CD4-positive, alpha-beta T cell treated with Interleukin-2 at 100 ng/mL for 4 hours (primary cell): ENCODE measurements around the gene PPP1R3F.

Source experiments
- DNase-seq: peaks from one replicate; pipeline ENCODE4 v3.0.0-alpha.2; 2020; ENCODE audit warnings: low spot score

Gene PPP1R3F

DNA sequence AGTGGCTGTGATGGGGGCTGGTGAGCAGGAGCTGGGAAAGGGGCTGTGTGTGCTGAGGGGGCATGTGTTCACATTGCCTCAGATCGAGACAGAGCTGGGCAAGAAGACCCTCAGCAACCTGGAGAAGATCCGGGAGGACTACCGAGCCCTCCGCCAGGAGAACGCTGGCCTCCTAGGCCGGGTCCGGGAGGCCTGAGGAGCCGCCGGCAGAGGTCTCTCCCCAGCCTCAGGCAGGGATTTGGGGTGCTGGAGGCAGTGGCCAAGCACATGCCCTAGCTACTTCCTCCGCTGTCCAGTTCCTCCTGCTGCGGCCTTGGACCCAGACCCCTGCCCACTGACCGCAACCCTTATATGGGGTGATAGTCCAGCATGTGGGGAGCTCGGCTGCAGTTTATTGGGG, 19.5 kb upstream of the PPP1R3F start:
- DNase-seq: no peak

DNA sequence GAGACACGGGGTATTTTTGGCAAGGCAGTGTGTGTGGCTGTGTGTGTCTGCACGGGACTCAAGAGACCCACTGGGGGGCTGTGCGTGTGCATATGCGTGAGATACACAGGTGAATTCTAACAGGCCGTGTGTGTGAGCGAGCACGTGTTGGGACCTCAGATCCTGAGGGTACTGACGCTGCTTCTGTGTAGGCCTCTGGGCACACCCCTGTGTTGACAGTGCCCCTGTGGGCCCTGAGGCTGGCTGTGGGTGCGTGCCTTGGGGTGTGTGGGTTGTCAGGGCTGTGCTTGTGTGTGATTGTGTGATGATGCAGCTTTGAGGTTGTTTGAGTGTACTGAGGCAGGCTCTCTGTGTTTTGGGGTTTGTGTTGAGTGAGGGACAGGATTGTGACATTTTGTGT, 19.0 kb upstream of the PPP1R3F start:
- no peak for DNase-seq

DNA sequence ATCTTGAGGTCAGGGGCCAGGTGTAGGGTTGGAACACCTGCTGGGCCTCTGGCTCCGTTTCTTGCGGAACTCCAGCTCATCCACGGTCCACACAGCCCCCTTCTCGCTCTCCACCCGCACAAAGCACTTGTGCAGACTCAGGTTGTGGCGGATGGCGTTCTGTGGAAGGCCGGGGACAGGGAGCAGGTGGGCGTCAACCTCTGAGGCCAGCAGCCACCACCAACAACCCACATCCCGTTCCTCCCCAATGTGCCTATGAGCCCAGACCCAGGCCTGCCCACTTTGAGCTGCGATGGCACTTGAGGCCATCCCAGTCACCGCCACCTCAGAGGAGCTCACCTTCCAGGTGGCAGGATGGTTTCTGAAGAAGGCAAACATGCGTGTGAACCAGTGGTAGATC, 18.3 kb upstream of the PPP1R3F start:
- DNase-seq: no peak

DNA sequence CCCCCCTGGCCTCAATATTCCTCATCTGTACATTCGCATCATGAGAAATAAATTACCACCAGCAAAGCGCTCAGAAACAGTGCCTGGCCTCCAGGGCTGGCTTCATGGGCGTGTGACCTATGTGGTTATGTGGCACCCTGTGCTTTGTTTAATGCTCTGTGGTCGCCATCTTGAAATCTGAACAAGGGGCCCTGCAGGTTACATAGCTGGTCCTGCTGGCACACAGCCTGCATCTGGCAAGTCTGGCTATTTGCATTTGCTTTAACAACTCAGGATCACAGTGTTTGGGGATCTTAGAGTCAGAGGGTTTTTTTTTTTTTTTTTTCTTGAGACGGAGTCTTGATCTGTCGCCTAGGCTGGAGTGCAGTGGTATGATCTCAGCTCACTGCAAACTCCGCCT, 15.0 kb upstream of the PPP1R3F start:
- DNase-seq: no peak

DNA sequence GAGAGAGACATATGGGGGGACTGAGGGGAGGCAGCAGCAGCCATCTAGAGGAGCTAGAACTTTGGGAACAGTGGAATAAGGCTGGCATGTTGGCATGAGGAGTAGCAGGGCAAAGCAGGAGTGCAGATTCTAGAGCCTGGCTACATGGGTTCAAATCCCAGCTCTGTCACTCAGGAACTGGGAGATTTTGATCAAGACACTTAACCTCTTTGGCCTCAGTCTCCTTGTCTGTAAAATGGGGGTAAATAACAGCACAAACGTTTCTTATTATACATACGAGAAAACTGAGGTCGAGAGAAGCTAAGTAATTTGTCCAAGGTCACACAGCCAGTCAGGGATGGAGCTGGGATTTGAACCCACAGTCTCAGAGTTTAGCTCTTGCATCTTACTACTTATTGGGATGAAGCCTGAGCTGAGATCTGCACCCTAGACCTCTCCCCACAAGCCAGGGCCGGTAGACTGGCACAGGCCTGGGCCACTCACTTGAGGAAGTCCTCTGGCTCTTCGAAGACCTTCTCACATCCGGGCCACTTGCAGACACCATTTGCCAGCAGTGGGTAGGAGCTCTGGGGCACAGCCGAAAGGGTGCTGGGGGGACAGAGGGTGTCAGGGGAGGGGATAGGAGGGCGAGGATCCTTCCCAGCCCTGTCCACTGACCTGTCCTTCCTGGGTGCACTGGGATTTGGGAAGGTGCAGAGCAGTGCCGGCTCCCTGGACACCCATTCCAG, 13.2 kb upstream of the PPP1R3F start:
- no peak for DNase-seq

DNA sequence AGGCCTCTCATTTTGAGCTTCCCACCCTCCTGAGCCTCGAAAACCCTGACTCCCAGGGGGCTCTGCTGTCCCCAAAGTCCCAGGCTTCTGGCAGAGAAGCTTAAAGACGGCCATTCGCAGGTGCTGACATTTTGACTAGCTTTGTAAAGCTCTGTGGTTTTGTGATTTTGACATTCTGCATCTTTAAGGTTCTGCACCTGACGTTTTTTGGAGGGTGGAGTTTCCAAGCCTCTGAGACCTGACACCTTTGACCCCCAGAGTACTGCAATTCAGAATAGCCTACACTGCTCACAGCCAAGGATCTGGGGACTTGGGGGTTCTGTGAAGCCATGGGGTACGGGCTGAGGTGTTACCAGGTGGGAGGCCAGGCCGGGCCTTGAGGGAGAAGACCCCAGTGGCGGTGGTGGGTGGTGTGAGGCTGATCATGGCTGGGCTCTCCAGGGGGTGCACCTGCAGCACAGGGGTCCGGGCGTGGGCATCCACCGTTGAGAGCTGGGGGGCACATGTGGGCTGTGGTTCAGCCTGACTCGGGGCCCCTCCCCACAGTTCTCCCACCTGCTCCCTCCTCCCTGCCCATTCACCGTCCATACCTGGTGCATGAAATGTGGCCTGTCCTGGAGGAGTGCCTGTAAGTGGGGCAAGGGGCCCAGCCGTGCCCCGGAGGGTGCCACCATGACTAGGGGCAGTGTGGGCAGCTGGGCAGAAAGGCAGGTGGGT, 12.4 kb upstream of the PPP1R3F start:
- no peak for DNase-seq

DNA sequence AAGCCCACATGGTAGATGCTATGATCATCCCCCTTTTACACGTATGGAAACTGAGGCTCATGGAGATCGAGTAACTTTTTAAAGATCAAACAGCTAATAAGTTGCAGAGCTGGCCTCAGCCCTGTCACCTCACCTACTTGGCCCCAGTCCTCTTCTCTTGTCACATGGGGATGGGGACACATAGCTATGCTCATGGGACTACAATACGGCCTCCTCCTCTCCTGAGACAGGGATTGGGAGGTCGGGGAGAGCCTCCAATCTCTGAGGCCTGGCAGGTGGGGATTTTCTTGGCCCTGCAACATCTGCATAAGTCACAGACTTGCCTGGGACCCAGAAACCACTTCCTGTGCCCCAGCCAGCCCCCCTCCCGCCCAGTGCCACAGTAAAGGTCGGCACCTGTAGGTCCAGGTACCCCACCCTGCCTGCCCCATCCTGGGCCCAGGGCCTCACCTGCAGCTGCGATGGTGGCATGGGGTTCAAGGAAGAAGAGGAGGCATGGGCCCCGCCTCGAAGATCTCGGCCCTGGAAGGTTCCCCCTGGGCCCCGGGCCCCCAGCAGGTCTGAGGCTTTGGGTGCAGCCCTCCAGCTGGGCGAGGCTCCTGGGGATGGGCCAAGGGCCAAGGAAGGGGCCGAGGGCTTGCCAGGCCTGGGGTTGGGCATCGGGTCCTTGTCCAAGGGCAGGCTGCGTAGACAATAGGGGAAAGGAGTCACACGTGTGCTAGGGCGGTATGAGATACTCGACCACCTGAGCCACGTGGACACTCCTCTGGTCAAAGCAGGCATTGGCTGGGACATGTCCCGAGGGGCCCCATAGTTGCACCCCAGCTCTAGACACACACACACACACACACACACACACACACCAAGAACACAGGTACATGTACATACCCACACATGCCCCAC, 11.5 kb upstream of the PPP1R3F start:
- DNase-seq: peak; percentile 36

DNA sequence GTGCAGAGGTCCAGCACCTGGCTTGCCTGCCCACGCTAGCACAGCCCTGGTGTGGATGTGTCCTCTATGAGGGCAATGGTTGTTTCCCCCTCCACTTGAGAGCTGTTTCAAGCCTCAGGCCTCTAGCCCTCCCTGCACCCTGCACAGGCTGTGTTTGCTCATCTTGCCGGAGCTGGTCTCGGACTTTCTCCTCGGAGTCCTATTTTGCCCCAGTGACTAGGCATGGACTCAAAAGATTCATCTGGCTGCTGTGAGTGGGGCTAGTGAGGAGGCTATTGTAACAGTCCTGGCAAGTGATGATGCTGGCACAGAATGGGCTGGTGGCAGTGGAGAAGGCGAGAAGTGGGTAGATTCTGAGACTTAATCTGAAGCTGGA, 10.9 kb upstream of the PPP1R3F start:
- no peak for DNase-seq

DNA sequence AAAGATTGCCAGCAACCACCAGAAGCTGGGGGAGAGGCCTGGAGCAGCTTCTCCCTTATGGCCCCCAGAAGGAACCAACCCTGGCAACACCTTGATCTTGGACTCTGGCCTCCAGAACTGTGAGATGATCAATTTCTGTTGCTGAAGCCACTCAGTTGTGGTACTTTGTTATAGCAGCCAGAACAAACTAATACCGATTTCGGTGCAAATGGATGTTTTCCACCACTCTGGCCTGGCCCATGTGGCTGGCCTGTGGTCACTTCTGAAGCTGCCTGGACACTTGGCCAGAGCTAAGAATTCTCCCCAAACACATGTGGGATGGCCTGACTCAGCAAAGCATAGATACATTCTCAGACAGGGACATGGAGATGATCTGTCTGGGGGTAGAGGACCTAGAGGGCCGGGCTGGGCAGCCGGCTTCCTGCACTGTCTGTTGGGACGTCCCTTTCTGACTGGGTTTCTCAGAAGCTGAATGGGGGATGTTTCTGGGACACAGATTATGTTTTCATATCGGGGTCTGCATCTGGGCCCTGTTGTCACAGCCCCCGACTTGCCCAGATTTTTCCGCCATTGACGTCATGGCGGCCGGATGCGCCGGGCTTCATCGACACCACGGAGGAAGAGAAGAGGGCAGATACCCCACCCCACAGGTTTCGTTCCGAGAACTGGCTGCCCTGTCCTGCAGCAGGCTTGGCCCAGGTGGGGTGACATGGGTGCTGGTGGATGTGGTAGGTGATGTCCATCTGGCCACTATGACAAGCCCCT, 9.2 kb upstream of the PPP1R3F start:
- no peak for DNase-seq

DNA sequence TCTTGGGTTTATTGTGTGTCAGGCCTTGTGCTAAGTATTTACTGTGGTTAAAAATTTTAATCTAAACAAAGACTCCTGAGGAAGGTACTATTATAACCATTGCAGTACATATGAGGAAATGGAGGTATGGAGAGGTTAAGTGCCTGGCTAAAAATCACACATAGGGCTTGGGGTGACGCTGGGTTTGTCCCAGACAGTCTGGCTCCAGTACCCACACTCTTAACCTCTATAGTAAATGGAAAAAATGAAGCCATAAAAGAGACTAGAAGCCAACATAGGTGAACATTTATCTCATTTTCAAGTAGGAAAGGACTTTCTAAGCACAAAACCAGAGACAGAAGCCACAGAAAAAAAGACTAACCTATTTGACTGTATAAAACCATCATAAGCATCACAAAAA, 7.0 kb upstream of the PPP1R3F start:
- DNase-seq: no peak

DNA sequence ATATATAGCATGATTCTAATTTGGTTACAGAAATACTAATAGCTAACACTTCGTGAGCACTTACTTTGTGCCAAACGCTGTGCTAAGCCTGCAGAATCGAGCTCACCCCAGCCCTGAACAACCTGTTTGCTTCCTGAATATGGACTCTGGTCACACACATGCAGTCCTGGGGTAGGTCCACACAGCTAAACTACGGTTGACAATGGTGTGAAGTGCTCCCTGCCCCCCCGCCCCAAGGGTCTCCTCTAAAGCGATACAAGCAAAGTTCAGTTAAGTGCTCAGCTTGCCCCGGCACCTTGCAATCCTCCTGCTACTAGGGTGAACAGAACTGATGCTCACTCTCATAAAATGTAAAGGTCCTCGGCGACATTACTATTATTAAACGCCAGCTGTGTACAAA, 6.0 kb upstream of the PPP1R3F start:
- DNase-seq: no peak

DNA sequence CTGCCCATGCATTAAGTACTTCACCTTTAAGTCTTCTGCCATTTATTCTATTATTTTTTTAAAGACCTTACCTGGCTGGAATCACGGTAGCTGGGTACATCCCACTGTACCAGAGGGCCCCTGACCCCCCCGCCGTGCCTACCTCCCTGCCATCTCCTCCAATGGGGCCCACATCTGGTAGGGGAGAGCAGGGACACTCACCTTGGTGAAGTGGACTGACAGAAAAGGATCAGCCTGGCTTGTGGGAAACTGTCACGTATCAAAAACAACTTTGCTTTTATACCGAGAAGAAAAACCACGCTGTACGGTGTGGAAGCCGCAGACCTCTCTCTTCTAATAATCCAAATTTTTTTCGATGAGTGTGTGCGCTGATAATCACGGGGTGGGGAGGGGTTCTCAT, 5.1 kb upstream of the PPP1R3F start, which contains the start of gene FOXP3:
Gene FOXP3 (minus strand): TSS at position 251 of the 400 bp plus-strand sequence. CDS start 6,205 bp downstream, outside the sequence.
- DNase-seq: peak; percentile 46

DNA sequence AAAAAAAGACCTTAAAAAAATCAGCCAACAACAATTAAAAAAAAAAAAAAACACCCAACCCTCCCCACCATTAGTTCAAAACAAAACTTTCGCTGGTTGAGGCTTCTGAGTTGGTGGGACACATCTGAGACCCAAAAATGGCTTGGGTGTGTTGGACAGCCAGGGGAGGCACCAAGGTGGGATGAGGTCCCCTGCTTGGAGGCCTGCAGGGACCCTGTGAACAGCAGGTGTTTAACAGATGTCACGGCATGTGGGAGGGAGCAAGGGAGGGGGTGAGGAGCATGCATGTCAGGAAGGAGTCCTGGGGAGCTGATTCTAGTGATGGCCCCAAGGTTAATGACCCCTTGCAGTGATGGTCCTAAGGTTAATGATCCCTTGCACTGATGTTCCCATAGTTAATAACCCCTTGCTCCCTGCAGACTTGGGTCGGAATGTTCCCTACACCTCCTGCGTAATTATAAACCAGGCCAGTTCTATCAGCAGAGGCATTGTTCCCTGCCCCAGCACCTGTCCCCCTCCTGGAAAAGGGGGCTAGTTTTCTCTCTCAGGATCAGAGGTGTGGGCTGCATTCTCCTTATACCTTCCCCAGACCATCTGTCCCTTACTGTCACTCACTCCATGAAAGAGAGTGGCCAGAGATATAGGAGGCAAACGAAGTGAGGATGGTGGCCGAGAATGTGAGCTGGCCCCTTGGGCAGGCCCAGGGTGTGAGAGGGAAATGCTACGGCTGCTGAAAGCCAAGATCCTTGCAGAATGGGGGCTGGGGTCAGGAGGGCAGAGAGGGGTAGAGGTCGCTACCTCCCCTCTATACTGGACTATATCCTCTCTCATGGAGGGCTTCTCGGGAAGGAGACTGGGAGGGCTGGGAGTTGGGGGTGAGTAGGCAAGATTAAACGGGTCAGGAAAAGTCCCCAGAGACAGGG, 2.8 kb upstream of the PPP1R3F start:
- DNase-seq: no peak

DNA sequence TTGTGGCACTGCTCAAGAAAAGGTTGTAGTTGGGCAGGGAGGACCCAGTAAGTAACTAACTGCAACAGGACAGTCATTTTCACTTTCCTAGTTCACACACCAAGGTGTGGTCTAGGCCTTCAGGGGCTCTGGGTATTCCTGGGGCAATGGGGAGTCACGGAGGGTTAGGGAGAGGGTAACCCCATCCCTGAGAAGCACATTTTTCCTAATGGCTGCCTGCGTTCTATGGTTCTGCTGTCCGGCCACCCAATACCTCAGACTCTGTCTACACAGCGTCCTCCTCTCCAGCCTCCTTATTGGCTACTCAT, 937 bp upstream of the PPP1R3F start:
- no peak for DNase-seq

DNA sequence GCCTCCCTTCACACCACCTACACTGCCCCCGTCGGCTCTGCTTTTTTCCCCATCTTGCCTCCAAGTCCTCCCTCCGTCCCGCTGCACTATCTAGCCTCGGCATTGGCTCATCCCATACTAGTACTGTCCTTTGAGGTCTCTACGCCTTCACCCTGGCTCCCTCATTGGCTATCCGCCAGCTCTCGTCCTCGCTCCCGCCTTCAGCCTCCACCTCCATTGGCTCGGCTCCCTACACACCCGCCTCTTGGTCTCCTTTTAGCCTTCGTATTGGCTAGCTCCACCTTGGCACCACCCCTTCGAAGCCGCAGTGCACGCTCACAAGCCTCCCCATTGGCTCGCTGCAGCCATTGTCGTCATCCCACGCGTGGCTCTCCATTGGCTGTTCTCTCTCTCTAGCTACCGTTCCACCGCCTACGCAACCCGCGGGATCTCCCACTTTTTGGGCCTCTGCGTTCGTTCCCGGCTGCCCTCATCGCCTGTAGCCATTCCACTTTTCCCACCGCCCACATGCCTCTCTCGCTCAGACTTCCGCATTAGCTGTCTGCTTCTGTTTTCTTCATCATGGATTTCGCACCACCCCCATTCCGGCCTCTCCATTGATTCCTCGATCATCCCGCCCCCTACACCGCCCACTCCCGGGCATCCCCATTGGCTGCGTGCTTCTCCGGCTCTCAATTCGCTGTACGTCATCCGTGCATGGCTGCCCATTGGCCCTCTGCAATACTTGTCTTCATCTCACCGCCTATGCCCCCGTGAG, 405 bp upstream of the PPP1R3F start:
- DNase-seq: peak; percentile 96

DNA sequence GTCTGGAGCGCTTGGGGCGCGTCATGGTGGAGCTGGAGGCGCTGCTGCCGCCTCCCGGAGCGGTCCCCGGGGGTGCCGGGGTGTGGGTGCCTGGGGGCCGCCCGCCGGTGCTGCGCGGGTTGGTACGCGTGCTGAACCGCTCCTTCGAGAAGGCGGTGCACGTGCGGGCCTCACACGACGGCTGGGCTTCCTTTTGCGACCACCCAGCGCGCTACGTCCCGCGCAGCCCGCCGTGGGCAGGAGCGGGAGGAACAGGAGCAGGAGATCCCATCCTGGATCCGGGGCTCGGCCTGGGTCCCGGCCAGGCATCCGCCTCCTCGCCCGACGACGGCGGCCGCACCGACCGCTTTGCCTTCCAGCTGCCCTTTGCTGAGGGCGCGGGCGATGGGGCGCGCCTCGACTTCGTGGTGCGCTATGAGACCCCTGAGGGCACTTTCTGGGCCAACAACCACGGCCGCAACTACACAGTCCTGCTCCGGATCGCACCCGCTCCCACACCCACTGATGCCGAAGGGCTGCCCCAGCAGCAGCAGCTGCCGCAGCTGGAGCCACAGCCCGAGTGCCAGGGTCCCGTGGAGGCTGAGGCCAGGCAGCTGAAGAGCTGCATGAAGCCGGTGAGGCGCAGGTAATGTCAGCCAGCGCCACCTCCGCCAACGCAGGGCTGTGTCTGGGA, 792 bp downstream of the PPP1R3F start:
- DNase-seq: no peak

DNA sequence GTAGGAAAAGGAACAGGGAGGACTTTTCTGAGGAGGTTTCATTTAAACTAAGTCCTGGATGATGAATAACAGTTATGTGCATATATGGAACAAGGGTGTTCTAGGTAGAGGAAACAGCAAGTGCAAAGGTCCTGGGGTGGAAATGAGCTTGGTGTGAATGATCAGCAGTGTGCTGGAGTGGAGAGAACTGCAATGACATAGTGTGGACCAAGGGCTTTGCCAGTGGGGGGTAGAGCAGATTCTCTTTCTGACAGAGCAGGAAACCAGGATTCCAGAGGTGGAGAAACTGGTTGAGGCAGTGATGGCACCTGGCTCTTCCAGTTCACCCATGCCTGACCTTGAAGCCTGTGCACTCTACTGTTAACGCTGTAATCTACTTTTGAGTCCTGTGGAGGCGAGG, 1.7 kb downstream of the PPP1R3F start:
- DNase-seq: no peak

DNA sequence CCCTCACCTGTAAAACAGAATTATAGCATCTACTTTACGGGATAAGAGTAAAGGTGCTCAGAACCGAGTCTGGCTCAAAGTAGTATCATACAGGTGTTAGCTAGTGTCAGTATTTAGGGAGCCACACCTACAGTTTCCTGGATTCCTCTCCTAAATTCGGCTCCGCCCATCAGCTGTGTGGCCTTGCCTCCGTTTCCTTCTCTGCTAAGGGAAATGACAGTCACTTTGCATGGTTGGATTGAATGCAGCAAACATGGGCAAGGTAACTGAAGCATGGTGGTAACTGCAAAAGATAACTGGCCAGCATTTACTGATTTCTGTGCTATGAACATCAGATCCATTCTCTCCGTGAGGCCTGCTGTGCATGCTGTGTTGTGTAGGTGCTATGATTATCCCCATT, 2.8 kb downstream of the PPP1R3F start:
- peak; percentile 62 for DNase-seq

DNA sequence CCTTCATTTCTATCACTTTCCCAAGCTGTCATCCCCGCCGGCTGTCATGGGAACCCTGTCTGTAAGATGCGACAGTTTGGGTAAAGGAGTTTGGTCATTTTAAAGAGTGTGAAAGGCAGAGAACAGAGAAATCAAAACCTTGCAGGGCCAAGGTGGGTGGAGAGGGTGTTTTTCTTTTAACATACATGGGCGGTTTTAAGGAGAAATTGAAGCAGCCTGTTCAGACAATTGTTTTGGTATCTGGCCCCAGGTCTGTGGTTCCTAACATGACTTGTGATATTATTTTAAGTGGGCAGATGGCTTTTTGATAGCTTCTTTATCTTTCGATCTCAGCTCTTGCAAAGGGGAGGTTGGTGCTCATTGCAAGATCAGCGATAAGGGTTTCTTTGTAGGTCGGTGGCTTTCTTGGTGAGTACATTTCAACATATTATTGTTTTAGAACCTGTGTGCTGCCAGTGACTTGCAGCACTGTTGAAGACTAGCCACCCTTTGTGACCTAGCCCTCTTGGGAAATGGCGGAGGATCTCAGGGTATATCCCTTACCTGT, 3.7 kb downstream of the PPP1R3F start:
- peak; percentile 86 for DNase-seq
